Neural cell (in vitro differentiated cells): Measurements from ENCODE around the gene CDH5. TPM values are rescaled to one million over a fixed set of nuclear protein-coding genes. Genes with fewer than 3 reads are reported as not detected.

Source experiments
- H2AFZ ChIP-seq: fragments of 200-600, 300-800 bp; sonication (generic), shearing (Covaris generic); 2 replicates; pipeline ENCODE4 v1.6.0; 2014; ENCODE audit warnings: low read depth, mild to moderate bottlenecking, antibody characterized with exemption, low read length, moderate library complexity
- H3F3A ChIP-seq: fragments of 200-600 bp; shearing (Covaris generic); 2 replicates; pipeline ENCODE4 v1.6.1; 2016; ENCODE audit warnings: mild to moderate bottlenecking, moderate library complexity, mixed read lengths, antibody characterized with exemption, low read length; ENCODE audit not compliant: insufficient read depth, poor library complexity, severe bottlenecking
- H3K27ac ChIP-seq: fragments of 200-600, 300-800 bp; sonication (generic), shearing (Covaris generic); 2 replicates; pipeline ENCODE4 v1.5.1; 2014; ENCODE audit warnings: mild to moderate bottlenecking, low read length, moderate library complexity
- H3K27me3 ChIP-seq: fragments of 300-800, 200-600 bp; sonication (generic), shearing (Covaris generic); 2 replicates; pipeline ENCODE4 v1.6.0; 2014; ENCODE audit warnings: mild to moderate bottlenecking, low read depth, low read length, moderate library complexity; ENCODE audit not compliant: insufficient read depth
- H3K36me3 ChIP-seq: fragments of 300-800, 200-600 bp; sonication (generic), shearing (Covaris generic); 2 replicates; pipeline ENCODE4 v1.5.1; 2014; ENCODE audit warnings: mild to moderate bottlenecking, antibody characterized with exemption, low read length, moderate library complexity; ENCODE audit not compliant: insufficient read depth
- H3K4me2 ChIP-seq: fragments of 300-800, 200-600 bp; sonication (generic), shearing (Covaris generic); 2 replicates; pipeline ENCODE4 v1.6.0; 2014; ENCODE audit warnings: mild to moderate bottlenecking, low read length
- H3K4me3 ChIP-seq: fragments of 300-800, 200-600 bp; sonication (generic), shearing (Covaris generic); 2 replicates; pipeline ENCODE4 v1.5.1; 2014; ENCODE audit warnings: mild to moderate bottlenecking, low read length, moderate library complexity
- H3K79me2 ChIP-seq: fragments of 200-600 bp; shearing (Covaris generic); replicated peaks from 2 replicates; pipeline ENCODE4 v1.6.0; 2014; ENCODE audit warnings: mild to moderate bottlenecking, low read length, moderate library complexity; ENCODE audit not compliant: insufficient read depth
- H3K9ac ChIP-seq: fragments of 300-800, 200-600 bp; sonication (generic), shearing (Covaris generic); 2 replicates; pipeline ENCODE4 v1.6.1; 2016; ENCODE audit warnings: mild to moderate bottlenecking, low read length, mixed read lengths
- H3K9me2 ChIP-seq: fragments of 200-600 bp; shearing (Covaris generic); 2 replicates; pipeline ENCODE4 v1.6.1; 2016; ENCODE audit warnings: mild to moderate bottlenecking, low read length, mixed read lengths; ENCODE audit not compliant: insufficient read depth
- H3K9me3 ChIP-seq: fragments of 200-600, 300-800 bp; sonication (generic), shearing (Covaris generic); 2 replicates; pipeline ENCODE4 v1.6.1; 2016; ENCODE audit warnings: mild to moderate bottlenecking, mixed run types, low read length, moderate library complexity, mixed read lengths
- H4K20me1 ChIP-seq: fragments of 200-600 bp; shearing (Covaris generic); 2 replicates; pipeline ENCODE4 v1.6.1; 2016; ENCODE audit warnings: mild to moderate bottlenecking, mixed run types; ENCODE audit not compliant: insufficient read depth
- EP300 ChIP-seq: fragments of 450-650 bp; conservative IDR thresholded peaks from 2 replicates; pipeline ENCODE4 v1.6.1; 2014; ENCODE audit warnings: antibody characterized with exemption, mild to moderate bottlenecking, moderate library complexity; ENCODE audit not compliant: poor library complexity, severe bottlenecking
- EZH2 ChIP-seq: fragments of 200-600, 300-800 bp; shearing (Covaris generic), sonication (generic); IDR thresholded peaks from 2 replicates; pipeline ENCODE4 v1.6.1; 2014; ENCODE audit warnings: antibody characterized with exemption, low read length, borderline replicate concordance, mild to moderate bottlenecking; ENCODE audit not compliant: insufficient read depth, poor library complexity, severe bottlenecking
- MXI1 ChIP-seq: fragments of 450-650 bp; conservative IDR thresholded peaks from 2 replicates; pipeline ENCODE4 v1.6.1; 2014; ENCODE audit warnings: antibody characterized with exemption, mild to moderate bottlenecking; ENCODE audit not compliant: poor library complexity, severe bottlenecking
- POLR2AphosphoS5 ChIP-seq: IDR thresholded peaks from 2 replicates; pipeline ENCODE4 v1.6.1; 2012
- RAD21 ChIP-seq: fragments of 450-650 bp; conservative IDR thresholded peaks from 2 replicates; pipeline ENCODE4 v1.6.1; 2014; ENCODE audit warnings: antibody characterized with exemption, mild to moderate bottlenecking, moderate library complexity
- SMC3 ChIP-seq: fragments of 450-650 bp; conservative IDR thresholded peaks from 2 replicates; pipeline ENCODE4 v1.6.1; 2014; ENCODE audit warnings: antibody characterized with exemption, mild to moderate bottlenecking, moderate library complexity; ENCODE audit not compliant: poor library complexity
- TAF1 ChIP-seq: IDR thresholded peaks from 2 replicates; pipeline ENCODE4 v1.6.1; 2012; ENCODE audit warnings: low read depth
- polyA plus RNA-seq: library from polyadenylated mRNA; depleted of rRNA; stranded (reverse); fragments of >200 nt; gene quantifications from 2 replicates; pipeline ENCODE4 v1.2.3, GENCODE V29; 2014
- TF ChIP-seq, protein P1 (sequence below): fragments of 450-650 bp; IDR thresholded peaks from 2 replicates; pipeline ENCODE4 v1.5.1; 2014; ENCODE audit warnings: antibody characterized with exemption, mild to moderate bottlenecking, moderate library complexity; ENCODE audit not compliant: poor library complexity, severe bottlenecking
- TF ChIP-seq, protein P2 (sequence below): IDR thresholded peaks from 2 replicates; pipeline ENCODE4 v1.6.1; 2012; ENCODE audit warnings: borderline replicate concordance

The CDH5 gene
- polyA plus RNA-seq, 1 donor from 2014 or later: not detected

DNA sequence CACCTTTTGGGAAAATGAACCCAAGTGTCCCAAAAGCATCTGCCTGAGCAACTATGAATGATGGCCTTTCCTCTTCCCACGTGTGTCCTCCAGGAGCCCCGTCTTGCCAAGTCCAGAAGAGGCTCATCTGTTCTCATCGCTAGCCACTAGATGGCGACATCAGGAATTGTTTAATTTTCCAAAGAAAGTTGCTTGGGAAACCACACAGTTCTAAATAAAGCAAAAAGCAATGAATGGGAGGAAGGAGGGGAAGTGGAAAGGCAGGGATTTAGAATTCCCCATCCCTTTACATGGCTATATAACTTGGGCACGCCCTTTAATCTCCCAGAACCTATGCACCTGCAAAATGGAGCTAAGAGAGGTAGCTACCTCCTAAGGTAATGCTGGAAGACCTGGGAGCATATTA is 9.0 kb upstream of the CDH5 start:
- Histone ChIP-seq H2AFZ (no peak overlapping the region), H3K27ac (no peak overlapping the region), H3K9me2 (no peaks in the 10 kb centered on the region), H3K9me3 (no peaks in the 10 kb centered on the region), H3K36me3 (no peaks in the 10 kb centered on the region), H3K4me2 (no peak overlapping the region), H3F3A (no peaks in the 10 kb centered on the region), H3K9ac (no peak overlapping the region), H3K27me3 (no peaks in the 10 kb centered on the region), H4K20me1 (no peaks in the 10 kb centered on the region), H3K4me3 (no peak overlapping the region), H3K79me2 (no peaks in the 10 kb centered on the region)
- TF ChIP-seq RAD21 (peak; percentile 34), TAF1 (no peak), EP300 (no peak), SMC3 (peak; percentile 41)
- TF ChIP-seq, protein P1, sequence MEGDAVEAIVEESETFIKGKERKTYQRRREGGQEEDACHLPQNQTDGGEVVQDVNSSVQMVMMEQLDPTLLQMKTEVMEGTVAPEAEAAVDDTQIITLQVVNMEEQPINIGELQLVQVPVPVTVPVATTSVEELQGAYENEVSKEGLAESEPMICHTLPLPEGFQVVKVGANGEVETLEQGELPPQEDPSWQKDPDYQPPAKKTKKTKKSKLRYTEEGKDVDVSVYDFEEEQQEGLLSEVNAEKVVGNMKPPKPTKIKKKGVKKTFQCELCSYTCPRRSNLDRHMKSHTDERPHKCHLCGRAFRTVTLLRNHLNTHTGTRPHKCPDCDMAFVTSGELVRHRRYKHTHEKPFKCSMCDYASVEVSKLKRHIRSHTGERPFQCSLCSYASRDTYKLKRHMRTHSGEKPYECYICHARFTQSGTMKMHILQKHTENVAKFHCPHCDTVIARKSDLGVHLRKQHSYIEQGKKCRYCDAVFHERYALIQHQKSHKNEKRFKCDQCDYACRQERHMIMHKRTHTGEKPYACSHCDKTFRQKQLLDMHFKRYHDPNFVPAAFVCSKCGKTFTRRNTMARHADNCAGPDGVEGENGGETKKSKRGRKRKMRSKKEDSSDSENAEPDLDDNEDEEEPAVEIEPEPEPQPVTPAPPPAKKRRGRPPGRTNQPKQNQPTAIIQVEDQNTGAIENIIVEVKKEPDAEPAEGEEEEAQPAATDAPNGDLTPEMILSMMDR: peak; percentile 66
- TF ChIP-seq, protein P2, sequence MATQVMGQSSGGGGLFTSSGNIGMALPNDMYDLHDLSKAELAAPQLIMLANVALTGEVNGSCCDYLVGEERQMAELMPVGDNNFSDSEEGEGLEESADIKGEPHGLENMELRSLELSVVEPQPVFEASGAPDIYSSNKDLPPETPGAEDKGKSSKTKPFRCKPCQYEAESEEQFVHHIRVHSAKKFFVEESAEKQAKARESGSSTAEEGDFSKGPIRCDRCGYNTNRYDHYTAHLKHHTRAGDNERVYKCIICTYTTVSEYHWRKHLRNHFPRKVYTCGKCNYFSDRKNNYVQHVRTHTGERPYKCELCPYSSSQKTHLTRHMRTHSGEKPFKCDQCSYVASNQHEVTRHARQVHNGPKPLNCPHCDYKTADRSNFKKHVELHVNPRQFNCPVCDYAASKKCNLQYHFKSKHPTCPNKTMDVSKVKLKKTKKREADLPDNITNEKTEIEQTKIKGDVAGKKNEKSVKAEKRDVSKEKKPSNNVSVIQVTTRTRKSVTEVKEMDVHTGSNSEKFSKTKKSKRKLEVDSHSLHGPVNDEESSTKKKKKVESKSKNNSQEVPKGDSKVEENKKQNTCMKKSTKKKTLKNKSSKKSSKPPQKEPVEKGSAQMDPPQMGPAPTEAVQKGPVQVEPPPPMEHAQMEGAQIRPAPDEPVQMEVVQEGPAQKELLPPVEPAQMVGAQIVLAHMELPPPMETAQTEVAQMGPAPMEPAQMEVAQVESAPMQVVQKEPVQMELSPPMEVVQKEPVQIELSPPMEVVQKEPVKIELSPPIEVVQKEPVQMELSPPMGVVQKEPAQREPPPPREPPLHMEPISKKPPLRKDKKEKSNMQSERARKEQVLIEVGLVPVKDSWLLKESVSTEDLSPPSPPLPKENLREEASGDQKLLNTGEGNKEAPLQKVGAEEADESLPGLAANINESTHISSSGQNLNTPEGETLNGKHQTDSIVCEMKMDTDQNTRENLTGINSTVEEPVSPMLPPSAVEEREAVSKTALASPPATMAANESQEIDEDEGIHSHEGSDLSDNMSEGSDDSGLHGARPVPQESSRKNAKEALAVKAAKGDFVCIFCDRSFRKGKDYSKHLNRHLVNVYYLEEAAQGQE: no peak

DNA sequence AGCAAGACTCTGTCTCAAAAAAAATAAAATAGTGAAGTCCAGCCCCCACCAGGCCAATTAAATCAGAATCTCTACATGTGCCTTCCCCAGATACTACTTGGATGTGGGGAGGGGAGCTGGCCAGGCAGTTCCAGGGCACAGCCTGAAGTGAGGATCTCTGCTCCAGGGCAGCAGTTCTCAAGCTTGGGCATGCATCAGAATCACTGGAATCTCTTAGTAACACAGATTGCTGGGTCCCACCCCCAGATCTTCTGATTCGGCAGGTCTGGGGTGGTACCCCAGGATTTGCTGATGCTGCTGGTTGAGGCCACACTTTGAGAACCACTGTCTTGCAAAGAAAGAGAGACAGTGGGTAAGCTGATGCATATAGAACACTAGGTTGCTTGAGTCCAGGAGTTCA is 8.3 kb upstream of the CDH5 start:
- Histone ChIP-seq H3K36me3 (no peaks in the 10 kb centered on the region), H3K9me3 (no peaks in the 10 kb centered on the region), H3K4me2 (no peak overlapping the region), H3K4me3 (no peak overlapping the region), H3K9me2 (no peaks in the 10 kb centered on the region), H3K27ac (no peak overlapping the region), H4K20me1 (no peaks in the 10 kb centered on the region), H3K79me2 (no peaks in the 10 kb centered on the region), H2AFZ (no peak overlapping the region), H3K9ac (no peak overlapping the region), H3K27me3 (no peaks in the 10 kb centered on the region), H3F3A (no peaks in the 10 kb centered on the region)
- no peak for TF ChIP-seq SMC3
- TF ChIP-seq, protein P1: no peak
- TF ChIP-seq POLR2AphosphoS5: no peak

DNA sequence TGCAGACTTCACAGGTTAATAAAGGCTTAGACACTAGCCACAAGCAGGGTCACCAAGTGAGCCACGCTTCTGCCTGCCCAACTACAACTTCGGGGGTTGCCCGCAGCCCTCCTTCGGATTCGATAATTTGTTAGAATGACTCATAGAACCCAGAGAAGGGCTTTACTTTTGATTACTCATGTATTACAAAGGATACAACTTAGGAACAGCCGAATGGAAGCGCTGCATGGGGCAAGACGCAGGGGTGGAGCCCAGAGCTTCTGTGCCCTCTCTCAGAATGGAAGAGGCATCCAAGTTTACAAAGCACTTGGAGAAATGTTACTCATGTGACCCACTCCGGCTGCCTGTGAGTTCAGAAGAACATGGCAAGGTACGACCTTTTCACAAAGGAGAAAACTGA is 7.5 kb upstream of the CDH5 start:
- Histone ChIP-seq H3K9ac (no peak overlapping the region), H2AFZ (no peak overlapping the region)
- TF ChIP-seq SMC3 (no peak), TAF1 (no peak), EP300 (no peak), POLR2AphosphoS5 (no peak), MXI1 (no peak), EZH2 (no peak)
- TF ChIP-seq, protein P2: no peak
- TF ChIP-seq, protein P1: no peak

More for the DNA sequence above, 7.5 kb upstream of the CDH5 start:
- no peaks in the 10 kb centered on the region for H3K79me2 ChIP-seq
- no peak overlapping the region for H3K27ac ChIP-seq
- no peaks in the 10 kb centered on the region for H4K20me1 ChIP-seq
- no peaks in the 10 kb centered on the region for H3F3A ChIP-seq
- no peaks in the 10 kb centered on the region for H3K27me3 ChIP-seq
- no peak overlapping the region for H3K4me2 ChIP-seq
- no peaks in the 10 kb centered on the region for H3K36me3 ChIP-seq
- no peaks in the 10 kb centered on the region for H3K9me2 ChIP-seq
- no peak overlapping the region for H3K4me3 ChIP-seq
- H3K9me3 ChIP-seq: no peaks in the 10 kb centered on the region
